Brain microvascular endothelial cell (primary cell): Measurements from ENCODE around the gene CEP350.

Experiments
- DNase-seq: peaks from one replicate; pipeline ENCODE4 v3.0.0-alpha.2; 2020
- H3K27ac ChIP-seq: fragments of 250-450 bp; sonication (Bioruptor Pico); 2 replicates; pipeline ENCODE4 v1.5.1; 2020; ENCODE audit warnings: mild to moderate bottlenecking, moderate library complexity
- H3K27me3 ChIP-seq: fragments of 250-450 bp; sonication (Bioruptor Pico); replicated peaks from 2 replicates; pipeline ENCODE4 v1.5.1; 2020; ENCODE audit warnings: mild to moderate bottlenecking
- H3K36me3 ChIP-seq: fragments of 250-450 bp; sonication (Bioruptor Pico); replicated peaks from 2 replicates; pipeline ENCODE4 v1.5.1; 2020; ENCODE audit warnings: mild to moderate bottlenecking
- H3K4me3 ChIP-seq: 2 replicates; pipeline ENCODE4 v1.5.1; 2011; ENCODE audit warnings: low read depth, mild to moderate bottlenecking, control low read depth, low read length, moderate library complexity
- in situ Hi-C: cut with HindIII; loops from 2 replicates; pipeline ENCODE4 v1.10.0; 2017; ENCODE audit warnings: low sequenced_read_pairs, low pct_ligation_motif_present
- TF ChIP-seq, protein P1 (sequence below): IDR thresholded peaks from 2 replicates; pipeline ENCODE4 v1.5.1; 2011; ENCODE audit warnings: low read depth, mild to moderate bottlenecking, moderate library complexity, low read length, control low read depth, inconsistent platforms; ENCODE audit errors: missing control alignments

The CEP350 gene

DNA sequence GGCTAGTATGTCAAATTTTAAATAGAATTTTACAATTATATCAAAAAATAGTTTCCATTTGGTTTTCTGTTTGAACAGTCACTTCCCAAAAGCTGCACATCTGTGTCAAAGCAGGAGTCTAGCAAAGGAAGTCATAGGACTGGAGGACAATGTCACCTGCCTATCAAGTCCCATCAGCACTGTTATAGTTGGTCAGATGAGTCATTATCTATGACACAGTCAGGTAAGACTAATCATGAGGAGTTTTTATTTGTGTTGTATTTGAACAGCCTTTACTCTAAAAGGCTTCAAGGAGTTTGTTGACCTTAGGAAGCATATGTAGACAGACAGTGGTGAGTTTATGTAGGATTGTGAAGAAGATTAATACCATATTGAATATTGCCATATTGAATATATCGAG is 125.8 kb downstream of the CEP350 start:
- in situ Hi-C loops: no loop called here
- H3K27me3 ChIP-seq: no peaks in the 10 kb centered on the region
- no peak overlapping the region for H3K4me3 ChIP-seq
- H3K36me3 ChIP-seq: peaks cover 7% of the 10 kb centered on the region
- no peak overlapping the region for H3K27ac ChIP-seq
- TF ChIP-seq, protein P1, sequence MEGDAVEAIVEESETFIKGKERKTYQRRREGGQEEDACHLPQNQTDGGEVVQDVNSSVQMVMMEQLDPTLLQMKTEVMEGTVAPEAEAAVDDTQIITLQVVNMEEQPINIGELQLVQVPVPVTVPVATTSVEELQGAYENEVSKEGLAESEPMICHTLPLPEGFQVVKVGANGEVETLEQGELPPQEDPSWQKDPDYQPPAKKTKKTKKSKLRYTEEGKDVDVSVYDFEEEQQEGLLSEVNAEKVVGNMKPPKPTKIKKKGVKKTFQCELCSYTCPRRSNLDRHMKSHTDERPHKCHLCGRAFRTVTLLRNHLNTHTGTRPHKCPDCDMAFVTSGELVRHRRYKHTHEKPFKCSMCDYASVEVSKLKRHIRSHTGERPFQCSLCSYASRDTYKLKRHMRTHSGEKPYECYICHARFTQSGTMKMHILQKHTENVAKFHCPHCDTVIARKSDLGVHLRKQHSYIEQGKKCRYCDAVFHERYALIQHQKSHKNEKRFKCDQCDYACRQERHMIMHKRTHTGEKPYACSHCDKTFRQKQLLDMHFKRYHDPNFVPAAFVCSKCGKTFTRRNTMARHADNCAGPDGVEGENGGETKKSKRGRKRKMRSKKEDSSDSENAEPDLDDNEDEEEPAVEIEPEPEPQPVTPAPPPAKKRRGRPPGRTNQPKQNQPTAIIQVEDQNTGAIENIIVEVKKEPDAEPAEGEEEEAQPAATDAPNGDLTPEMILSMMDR: no peak
- DNase-seq: no peak

DNA sequence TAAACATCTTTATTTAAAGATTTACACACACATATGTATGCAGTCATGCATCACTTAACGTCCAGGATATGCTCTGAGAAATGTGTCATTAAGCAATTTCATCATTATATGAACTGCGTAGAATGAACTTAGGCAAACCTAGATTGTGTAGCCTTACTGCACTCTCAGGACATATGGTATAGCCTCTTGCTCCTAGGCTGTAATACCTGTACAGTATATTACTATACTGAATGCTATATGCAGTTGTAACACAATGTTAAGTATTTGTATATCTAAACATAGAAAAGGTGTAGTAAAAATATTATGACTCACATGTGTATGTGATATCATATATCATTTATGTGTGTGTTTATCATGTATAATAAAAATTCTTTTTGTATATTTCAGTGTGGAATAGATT is 126.9 kb downstream of the CEP350 start:
- peaks cover 1% of the 10 kb centered on the region for H3K36me3 ChIP-seq
- H3K27me3 ChIP-seq: no peaks in the 10 kb centered on the region
- H3K27ac ChIP-seq: no peak overlapping the region
- TF ChIP-seq, protein P1: no peak
- in situ Hi-C loops: no loop called here
- no peak overlapping the region for H3K4me3 ChIP-seq
- no peak for DNase-seq

- Histone ChIP-seq H3K27me3 (no peaks in the 10 kb centered on the region), H3K36me3 (no peaks in the 10 kb centered on the region), H3K4me3 (no peak overlapping the region), H3K27ac (no peak overlapping the region)
- TF ChIP-seq, protein P1: no peak
- in situ Hi-C loops: no loop called here
- no peak for DNase-seq
Measured at GRCh38 chr1:180083164-180083563, 128.6 kb downstream of the CEP350 start.

- no peak overlapping the region for H3K27ac ChIP-seq
- in situ Hi-C loops: no loop called here
- no peaks in the 10 kb centered on the region for H3K36me3 ChIP-seq
- no peak for DNase-seq
- no peak overlapping the region for H3K4me3 ChIP-seq
- TF ChIP-seq, protein P1: no peak
- no peaks in the 10 kb centered on the region for H3K27me3 ChIP-seq
Measured at GRCh38 chr1:180084867-180085266, 130.3 kb downstream of the CEP350 start.

DNA sequence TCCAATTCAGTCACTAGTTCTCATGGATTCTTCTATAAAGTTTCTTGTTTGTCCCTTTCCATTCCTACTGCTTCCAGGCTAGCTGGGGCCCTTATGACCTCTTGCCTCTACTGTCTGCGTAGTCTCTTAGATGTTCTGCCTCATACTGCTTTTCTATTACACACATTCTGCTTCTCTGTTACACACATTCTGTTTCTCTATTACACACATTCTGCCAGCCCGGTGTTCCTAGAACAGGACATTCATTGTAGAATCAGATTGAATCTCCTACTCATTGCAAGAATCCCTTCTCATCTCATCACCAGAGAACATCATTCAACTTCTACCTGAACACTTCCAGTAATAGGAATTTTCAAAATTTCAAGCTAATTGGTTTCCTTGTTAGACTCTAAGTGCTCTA is 130.7 kb downstream of the CEP350 start:
- TF ChIP-seq, protein P1: no peak
- Histone ChIP-seq H3K27ac (no peak overlapping the region), H3K4me3 (no peak overlapping the region), H3K36me3 (no peaks in the 10 kb centered on the region), H3K27me3 (no peaks in the 10 kb centered on the region)
- in situ Hi-C loops: no loop called here
- DNase-seq: no peak

GRCh38 chr1:180092931-180093650 is 138.5 kb downstream of the CEP350 start:
- in situ Hi-C loops: no loop called here
- DNase-seq: peak; percentile 2
- Histone ChIP-seq H3K4me3 (no peak overlapping the region), H3K36me3 (peaks cover 4% of the 10 kb centered on the region), H3K27ac (no peak overlapping the region), H3K27me3 (no peaks in the 10 kb centered on the region)
- TF ChIP-seq, protein P1: no peak
